GM12874 (cell line): ENCODE results near the gene DDX27.

ENCODE experiments used
- CTCF ChIP-seq: IDR thresholded peaks from 2 replicates; pipeline ENCODE4 v1.5.1; 2011; ENCODE audit warnings: low read depth, mild to moderate bottlenecking, control low read depth, low read length, moderate library complexity; ENCODE audit not compliant: insufficient read depth

DDX27 gene

GRCh38 chr20:49230021-49230420 is 10.8 kb downstream of the DDX27 start:
- TF ChIP-seq CTCF, result no peak

GRCh38 chr20:49230561-49231133 is 11.4 kb downstream of the DDX27 start:
- TF ChIP-seq CTCF, result no peak

GRCh38 chr20:49231471-49231870 is 12.3 kb downstream of the DDX27 start:
- TF ChIP-seq CTCF, result no peak

GRCh38 chr20:49233226-49233625 is 14.0 kb downstream of the DDX27 start:
- TF ChIP-seq CTCF, result no peak

- no peak for TF ChIP-seq CTCF
Observed at GRCh38 chr20:49234831-49235230, 15.6 kb downstream of the DDX27 start.

- no peak for TF ChIP-seq CTCF
Observed at GRCh38 chr20:49236301-49236700, 17.1 kb downstream of the DDX27 start.

- TF ChIP-seq CTCF, result no peak
Observed at GRCh38 chr20:49237531-49237930, 18.3 kb downstream of the DDX27 start.
